Esophagus muscularis mucosa (tissue), 3 donors: ENCODE measurements around the gene DOK5.

Source experiments
- CTCF ChIP-seq, 3 experiments: fragments of 200-600 bp in 2 of 3; fragments of 450-650 bp in 1 of 3; sonication (generic) in 2 of 3; IDR thresholded peaks; one replicate each; pipeline ENCODE4 v1.5.1; 2017 to 2019; ENCODE audit warnings: antibody characterized with exemption in 3 of 3, mild to moderate bottlenecking in 2 of 3, moderate library complexity in 1 of 3
- POLR2A ChIP-seq: fragments of 450-650 bp; IDR thresholded peaks from one replicate; pipeline ENCODE4 v1.6.1; 2017; ENCODE audit warnings: antibody characterized with exemption, moderate library complexity, mild to moderate bottlenecking, low read depth

GRCh38 chr20:54598352-54598751 lies 123.0 kb downstream of the DOK5 start:
- TF ChIP-seq CTCF (IDR thresholded peaks at IDR 0.05) (no peak), POLR2A (no peak)
